Prostate gland (tissue), 2 donors: ENCODE data around the gene CELF2.

Experiments
- CTCF ChIP-seq, 4 experiments: fragments of 200-600 bp in 2 of 4; fragments of 450-650 bp in 2 of 4; sonication (generic) in 2 of 4; IDR thresholded peaks; 1 replicate in 3 of 4; 2 replicates in 1 of 4; pipeline ENCODE4 v1.5.1; 2016 to 2019; ENCODE audit warnings: antibody characterized with exemption in 4 of 4, mild to moderate bottlenecking in 2 of 4, moderate library complexity in 2 of 4
- POLR2A ChIP-seq: fragments of 450-650 bp; IDR thresholded peaks from one replicate; pipeline ENCODE4 v1.6.1; 2016; ENCODE audit warnings: antibody characterized with exemption, mild to moderate bottlenecking
- POLR2AphosphoS5 ChIP-seq: sonication (generic); formaldehyde crosslinking; IDR thresholded peaks from one replicate; pipeline ENCODE4 v1.6.1; 2017; ENCODE audit warnings: antibody characterized with exemption

GRCh38 chr10:11020548-11020942 is 2.9 kb downstream of the CELF2 start:
- TF ChIP-seq CTCF (IDR thresholded peaks at IDR 0.05) (no peak), POLR2AphosphoS5 (no peak), POLR2A (no peak)
